Ovary (tissue), 9 donors: ENCODE measurements around the gene RAPGEF4. TPM values are rescaled to one million over a fixed set of nuclear protein-coding genes. Genes with fewer than 3 reads are reported as not detected.

Experiments
- DNase-seq, 5 donors: peaks; one replicate each; pipeline ENCODE4 v3.0.0-alpha.2; 2019 to 2020
- H3K27ac ChIP-seq, 2 donors: fragments of 200-600 bp; one replicate each; pipeline versions ENCODE4 v1.5.1 to v1.8.0; 2019 to 2022
- H3K27me3 ChIP-seq: fragments of 200-600 bp; one replicate; pipeline ENCODE4 v1.8.0; 2022
- H3K36me3 ChIP-seq: fragments of 200-600 bp; sonication (generic); one replicate; pipeline ENCODE4 v1.5.1; 2019
- H3K4me1 ChIP-seq: one replicate; pipeline ENCODE4 v1.8.1; 2013; ENCODE audit warnings: mild to moderate bottlenecking, moderate library complexity; ENCODE audit not compliant: insufficient read depth
- H3K4me3 ChIP-seq: fragments of 200-600 bp; sonication (generic); one replicate; pipeline ENCODE4 v1.5.1; 2017
- H3K9me3 ChIP-seq, 2 donors: fragments of 200-600 bp in 1 of 2; sonication (generic) in 1 of 2; one replicate each; pipeline versions ENCODE4 v1.5.1 to v1.8.1; 2013 to 2019; ENCODE audit warnings: mild to moderate bottlenecking in 1 of 2, moderate library complexity in 1 of 2
- CTCF ChIP-seq, 3 donors: fragments of 450-650 bp in 2 of 3; fragments of 200-600 bp in 1 of 3; IDR thresholded peaks; one replicate each; pipeline versions ENCODE4 v1.5.1 to v1.8.0; 2016 to 2022; ENCODE audit warnings: antibody characterized with exemption in 3 of 3, mild to moderate bottlenecking in 1 of 3
- EP300 ChIP-seq: sonication (generic); formaldehyde crosslinking; IDR thresholded peaks from one replicate; pipeline ENCODE4 v1.6.1; 2017; ENCODE audit warnings: antibody characterized with exemption
- POLR2A ChIP-seq: fragments of 450-650 bp; IDR thresholded peaks from one replicate; pipeline ENCODE4 v1.6.1; 2017; ENCODE audit warnings: antibody characterized with exemption, mild to moderate bottlenecking, moderate library complexity
- WGBS, 3 donors: extraction: QIAGEN DNeasy Blood & Tissue Kit in 1 of 3; methylation state at CpG; one replicate each; pipeline versions ENCODE4 v1.1.5 to v1.1.7; 2013 to 2017; 5-methylcytosine and 5-hydroxymethylcytosine counted together
- intact Hi-C, 4 donors: fragments of 100-400 bp; cut with DNase I; formaldehyde crosslinking; loops; one replicate each; pipeline versions ENCODE4 v1.11.0 to v1.15.1; 2022 to 2023
- polyA plus RNA-seq, 2 donors: library from polyadenylated mRNA; stranded (reverse); fragments of 200-250 nt in 1 of 2; fragments of 350-450 nt in 1 of 2; fragmentation: Illumina TruSeq in 1 of 2; extraction: RNeasy Lipid Tissue Mini Kit (QIAGEN cat#74804) in 1 of 2; gene quantifications; one replicate each; pipeline ENCODE4 v1.2.3, GENCODE V29; 2013 to 2014
- total RNA-seq, 7 donors: library from RNA; depleted of rRNA in 2 of 7; stranded (reverse); fragments of >200 nt in 2 of 7; fragmentation: NEBNext Ultra II Directional in 3 of 7; extraction: Animal tissue kit (Norgen Biotek cat#: 25700) in 3 of 7; gene quantifications; one replicate each; pipeline versions ENCODE4 v1.1.0 to v1.2.4, GENCODE V29; 2016 to 2023
- donor health status: DM: no; HTN: no; CAD: no; lungs with moderate emphysema.
- donor health status: DM: no; HTN: no; CAD: no.
- donor health status: Bipolar disorder and iron deficiency.
- donor health status: DM: yes; HTN: yes; CAD: no.
- donor health status: DM: no; HTN: no; CAD: no.
- donor health status: DM: yes; HTN: yes; CAD: no.

RAPGEF4 gene
- total and polyA plus RNA-seq, 9 donors: 6.8 to 24.6 (median 8.3) TPM

GRCh38 chr2:172904236-172904635 lies 168.6 kb downstream of the RAPGEF4 start:
- Histone ChIP-seq H3K4me1 (no peaks in the 10 kb centered on the region), H3K27ac (no peak overlapping the region), H3K36me3 (no peaks in the 10 kb centered on the region), H3K9me3 (no peaks in the 10 kb centered on the region), H3K4me3 (no peak overlapping the region), H3K27me3 (no peaks in the 10 kb centered on the region)
- intact Hi-C loops: no loop called here
- TF ChIP-seq EP300: no peak
- no peak for TF ChIP-seq CTCF (IDR thresholded peaks at IDR 0.05)
- no peak for TF ChIP-seq POLR2A
- 80 to 91% (median 83%) methylated on average over 1 of the region's 1 CpG for WGBS, 3 donors
- DNase-seq: no peak

- no peak overlapping the region for H3K27ac ChIP-seq
- no peaks in the 10 kb centered on the region for H3K9me3 ChIP-seq
- intact Hi-C loops: no loop called here
- H3K27me3 ChIP-seq: no peaks in the 10 kb centered on the region
- 70 to 86% (median 70%) methylated on average over 3 of the region's 3 CpGs for WGBS, 3 donors
- no peak for DNase-seq
- TF ChIP-seq EP300 (no peak), POLR2A (no peak), CTCF (IDR thresholded peaks at IDR 0.05) (no peak)
- no peak overlapping the region for H3K4me3 ChIP-seq
- H3K4me1 ChIP-seq: no peaks in the 10 kb centered on the region
- no peaks in the 10 kb centered on the region for H3K36me3 ChIP-seq
These were observed 170.5 kb downstream of the RAPGEF4 start for GRCh38 chr2:172905937-172906811.

GRCh38 chr2:172908275-172908674 lies 172.6 kb downstream of the RAPGEF4 start:
- Histone ChIP-seq H3K9me3 (no peaks in the 10 kb centered on the region), H3K27ac (no peak overlapping the region), H3K27me3 (no peaks in the 10 kb centered on the region), H3K36me3 (no peaks in the 10 kb centered on the region), H3K4me3 (no peak overlapping the region), H3K4me1 (no peaks in the 10 kb centered on the region)
- intact Hi-C loops: no loop called here
- DNase-seq: no peak
- no peak for TF ChIP-seq EP300
- TF ChIP-seq CTCF (IDR thresholded peaks at IDR 0.05): no peak
- TF ChIP-seq POLR2A: no peak
- 82 to 92% (median 84%) methylated on average over 3 of the region's 3 CpGs for WGBS, 3 donors

GRCh38 chr2:172909454-172909853 lies 173.8 kb downstream of the RAPGEF4 start:
- Histone ChIP-seq H3K27me3 (no peaks in the 10 kb centered on the region), H3K4me3 (no peak overlapping the region), H3K4me1 (no peaks in the 10 kb centered on the region), H3K9me3 (no peaks in the 10 kb centered on the region), H3K27ac (no peak overlapping the region), H3K36me3 (no peaks in the 10 kb centered on the region)
- intact Hi-C loops: no loop called here
- no peak for DNase-seq
- WGBS, 3 donors: 93 to 97% (median 97%) methylated on average over 3 of the region's 3 CpGs
- TF ChIP-seq POLR2A (no peak), EP300 (no peak), CTCF (IDR thresholded peaks at IDR 0.05) (no peak)
